IPS-20b (cell line): ENCODE data around the gene RNF213.

Experiments used
- H3K27ac ChIP-seq: one replicate; pipeline ENCODE4 v1.5.1; 2013; ENCODE audit warnings: low read length
- H3K27me3 ChIP-seq: 2 replicates; pipeline ENCODE4 v1.6.1; 2013; ENCODE audit warnings: mild to moderate bottlenecking, low read length, inconsistent platforms; ENCODE audit not compliant: insufficient read depth
- H3K36me3 ChIP-seq: 2 replicates; pipeline ENCODE4 v1.6.1; 2013; ENCODE audit warnings: low read depth, mild to moderate bottlenecking, inconsistent platforms, low read length, moderate library complexity; ENCODE audit not compliant: insufficient read depth
- H3K4me1 ChIP-seq: 2 replicates; pipeline ENCODE4 v1.6.1; 2013; ENCODE audit warnings: mild to moderate bottlenecking, control low read depth, inconsistent platforms, low read length, moderate library complexity; ENCODE audit not compliant: insufficient read depth
- H3K4me3 ChIP-seq: 2 replicates; pipeline ENCODE4 v1.5.1; 2013; ENCODE audit warnings: mild to moderate bottlenecking, low read length, inconsistent platforms
- H3K9ac ChIP-seq: 2 replicates; pipeline ENCODE4 v1.6.1; 2013; ENCODE audit warnings: low read depth, mild to moderate bottlenecking, inconsistent platforms, low read length, moderate library complexity
- H3K9me3 ChIP-seq: 2 replicates; pipeline ENCODE4 v1.6.1; 2013; ENCODE audit warnings: mild to moderate bottlenecking, low read depth, low read length, inconsistent platforms; ENCODE audit not compliant: insufficient read depth

Gene RNF213

DNA sequence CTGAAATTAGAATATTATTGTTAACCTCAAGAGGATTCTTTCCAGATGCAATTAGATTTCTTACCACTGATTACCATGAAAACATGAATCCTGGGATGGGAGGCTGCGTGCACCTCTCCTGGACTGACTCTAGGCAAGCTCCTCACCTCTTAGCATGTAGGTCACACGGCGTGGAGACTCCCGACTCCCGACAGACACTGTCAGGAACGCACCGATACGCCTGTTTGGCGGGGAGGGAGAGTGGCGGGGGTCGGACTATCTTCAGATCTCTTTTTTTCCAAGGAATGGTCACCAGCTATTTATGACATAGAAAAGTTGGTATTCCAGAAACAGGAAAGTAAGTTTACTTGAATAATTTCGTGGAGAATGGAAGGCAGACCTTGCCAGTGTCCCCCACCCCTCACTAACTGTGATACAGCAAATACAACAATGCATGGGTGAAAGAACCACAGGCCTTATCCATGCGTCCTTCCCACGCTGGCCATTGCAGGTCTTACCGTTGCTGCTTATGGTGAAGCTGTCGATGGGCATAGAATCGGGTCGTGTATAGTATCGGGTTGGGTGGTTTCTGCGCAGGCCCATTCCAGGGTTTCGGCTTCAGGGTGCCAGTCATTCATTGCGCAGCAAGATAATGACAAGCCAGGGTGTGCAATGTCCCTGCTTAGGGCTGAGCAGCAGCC, 91.7 kb downstream of the RNF213 start:
- Histone ChIP-seq H3K4me3 (no peak overlapping the region), H3K27ac (no peak overlapping the region), H3K36me3 (peaks cover 66% of the 10 kb centered on the region), H3K9me3 (no peaks in the 10 kb centered on the region), H3K4me1 (no peaks in the 10 kb centered on the region), H3K9ac (no peak overlapping the region), H3K27me3 (no peaks in the 10 kb centered on the region)

GRCh38 chr17:80352991-80353665, 92.5 kb downstream of the RNF213 start:
- Histone ChIP-seq H3K9me3 (no peaks in the 10 kb centered on the region), H3K27me3 (no peaks in the 10 kb centered on the region), H3K4me3 (no peak overlapping the region), H3K27ac (no peak overlapping the region), H3K36me3 (peaks cover 63% of the 10 kb centered on the region), H3K9ac (no peak overlapping the region), H3K4me1 (no peaks in the 10 kb centered on the region)

DNA sequence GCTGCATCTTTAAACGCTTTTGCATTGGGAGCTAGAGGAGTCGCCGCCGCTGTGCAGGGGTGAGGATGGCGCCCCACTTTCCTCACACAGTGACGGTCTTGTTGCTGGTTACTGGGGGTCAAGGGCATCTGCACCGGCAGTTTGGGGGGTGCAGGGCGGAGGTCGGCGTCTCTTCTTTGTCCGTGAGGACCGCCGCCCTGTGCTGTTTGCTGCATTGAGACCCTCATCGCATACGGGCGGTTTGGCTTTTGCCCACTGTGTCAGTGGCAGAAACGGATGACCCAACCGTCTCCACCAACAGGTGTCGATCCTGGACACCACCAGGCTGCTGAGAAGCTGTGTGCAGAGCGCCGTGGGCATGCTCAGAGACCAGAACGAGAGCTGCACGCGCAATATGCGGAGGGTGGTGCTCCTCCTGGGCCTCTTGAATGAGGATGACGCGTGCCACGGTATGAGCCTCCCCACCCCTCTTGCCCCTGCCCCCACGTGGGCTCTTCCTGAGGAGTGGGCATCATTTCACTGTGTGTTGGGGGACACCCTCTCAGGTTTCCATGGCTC, 93.1 kb downstream of the RNF213 start:
- no peaks in the 10 kb centered on the region for H3K9me3 ChIP-seq
- no peak overlapping the region for H3K4me3 ChIP-seq
- no peaks in the 10 kb centered on the region for H3K27me3 ChIP-seq
- H3K9ac ChIP-seq: no peak overlapping the region
- no peak overlapping the region for H3K27ac ChIP-seq
- H3K4me1 ChIP-seq: no peaks in the 10 kb centered on the region
- peaks cover 62% of the 10 kb centered on the region for H3K36me3 ChIP-seq

DNA sequence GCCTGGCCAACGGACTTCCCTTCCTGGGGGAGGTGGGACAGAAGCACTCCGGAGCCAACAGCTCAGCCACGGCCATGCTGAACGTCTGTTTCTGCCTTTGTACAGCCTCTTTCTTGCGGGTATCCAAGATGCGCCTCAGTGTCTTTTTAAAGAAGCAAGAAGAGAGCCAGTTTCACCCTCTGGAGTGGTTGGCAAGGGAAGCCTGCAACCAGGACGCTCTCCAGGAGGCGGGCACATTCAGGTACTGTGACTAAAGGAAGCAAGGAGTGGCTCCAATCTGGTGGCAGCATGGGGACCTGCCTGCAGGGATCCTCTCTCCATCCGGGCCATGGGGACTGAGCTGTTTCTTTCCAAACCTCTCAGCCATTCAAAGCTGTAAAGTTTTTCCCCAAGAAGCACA, 93.7 kb downstream of the RNF213 start:
- Histone ChIP-seq H3K4me3 (no peak overlapping the region), H3K27me3 (no peaks in the 10 kb centered on the region), H3K9me3 (no peaks in the 10 kb centered on the region), H3K36me3 (peaks cover 58% of the 10 kb centered on the region), H3K9ac (no peak overlapping the region), H3K27ac (no peak overlapping the region), H3K4me1 (no peaks in the 10 kb centered on the region)

DNA sequence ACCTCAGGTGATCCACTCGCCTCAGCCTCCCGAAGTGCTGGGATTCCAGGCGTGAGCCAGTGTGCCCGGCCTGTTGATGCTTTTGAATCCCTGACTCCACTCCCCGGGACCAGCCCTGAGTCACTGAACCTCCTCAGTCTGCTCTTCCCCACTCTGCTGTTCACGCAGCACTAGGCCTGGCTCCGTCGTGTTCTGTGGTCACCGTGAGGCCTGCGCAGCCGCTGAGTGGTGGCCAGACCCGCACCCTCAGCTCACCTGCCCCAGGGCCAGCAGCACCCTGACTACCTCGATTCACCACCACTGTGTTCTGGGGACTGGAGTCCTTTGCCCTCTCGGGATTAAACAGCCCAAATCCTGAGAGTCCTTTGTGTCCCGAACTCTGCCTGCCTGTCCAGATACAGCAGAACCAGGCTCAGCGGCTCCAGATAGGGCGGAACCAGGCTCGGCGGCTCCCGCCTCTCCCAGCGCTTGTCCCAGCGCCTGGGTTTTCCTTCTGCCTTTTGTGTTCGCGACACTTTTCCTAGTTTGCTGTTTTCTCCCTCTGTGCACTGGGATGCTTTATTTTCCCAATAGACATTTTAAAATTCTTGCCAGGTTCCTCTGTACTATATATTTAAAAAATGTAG, 95.7 kb downstream of the RNF213 start:
- Histone ChIP-seq H3K9me3 (no peaks in the 10 kb centered on the region), H3K36me3 (peaks cover 57% of the 10 kb centered on the region), H3K27me3 (no peaks in the 10 kb centered on the region), H3K4me1 (no peaks in the 10 kb centered on the region), H3K4me3 (no peak overlapping the region), H3K9ac (no peak overlapping the region), H3K27ac (no peak overlapping the region)

DNA sequence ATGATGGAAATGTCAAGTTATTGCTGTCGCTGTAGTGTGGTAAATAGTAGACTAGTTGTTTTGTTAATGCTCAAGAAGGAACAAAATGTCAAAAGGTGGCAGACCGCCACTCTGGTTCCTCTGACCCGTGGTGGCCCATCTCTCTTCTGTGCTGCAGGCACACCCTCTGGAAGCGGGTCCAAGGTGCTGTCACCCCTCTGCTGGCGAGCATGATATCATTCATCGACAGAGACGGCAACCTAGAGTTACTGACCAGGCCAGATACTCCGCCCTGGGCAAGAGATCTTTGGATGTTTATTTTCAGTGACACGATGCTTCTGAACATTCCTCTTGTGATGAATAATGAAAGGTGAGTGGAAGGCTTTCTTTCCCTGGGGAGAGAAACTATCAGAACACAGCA, 97.5 kb downstream of the RNF213 start:
- Histone ChIP-seq H3K9me3 (no peaks in the 10 kb centered on the region), H3K4me3 (no peak overlapping the region), H3K27ac (no peak overlapping the region), H3K36me3 (peaks cover 57% of the 10 kb centered on the region), H3K9ac (no peak overlapping the region), H3K27me3 (no peaks in the 10 kb centered on the region), H3K4me1 (no peaks in the 10 kb centered on the region)

GRCh38 chr17:80358861-80359260, 98.2 kb downstream of the RNF213 start:
- Histone ChIP-seq H3K4me1 (no peaks in the 10 kb centered on the region), H3K36me3 (peaks cover 57% of the 10 kb centered on the region), H3K27ac (no peak overlapping the region), H3K9ac (no peak overlapping the region), H3K4me3 (no peak overlapping the region), H3K27me3 (no peaks in the 10 kb centered on the region), H3K9me3 (no peaks in the 10 kb centered on the region)

- Histone ChIP-seq H3K36me3 (peaks cover 54% of the 10 kb centered on the region), H3K27ac (no peak overlapping the region), H3K4me1 (no peaks in the 10 kb centered on the region), H3K9me3 (no peaks in the 10 kb centered on the region), H3K4me3 (no peak overlapping the region), H3K9ac (no peak overlapping the region), H3K27me3 (no peaks in the 10 kb centered on the region)
Measured at GRCh38 chr17:80359422-80360110, 98.9 kb downstream of the RNF213 start.

- peaks cover 61% of the 10 kb centered on the region for H3K36me3 ChIP-seq
- H3K9me3 ChIP-seq: no peaks in the 10 kb centered on the region
- no peak overlapping the region for H3K4me3 ChIP-seq
- H3K9ac ChIP-seq: no peak overlapping the region
- H3K4me1 ChIP-seq: no peaks in the 10 kb centered on the region
- no peak overlapping the region for H3K27ac ChIP-seq
- H3K27me3 ChIP-seq: no peaks in the 10 kb centered on the region
Measured at GRCh38 chr17:80360396-80360795, 99.7 kb downstream of the RNF213 start.

DNA sequence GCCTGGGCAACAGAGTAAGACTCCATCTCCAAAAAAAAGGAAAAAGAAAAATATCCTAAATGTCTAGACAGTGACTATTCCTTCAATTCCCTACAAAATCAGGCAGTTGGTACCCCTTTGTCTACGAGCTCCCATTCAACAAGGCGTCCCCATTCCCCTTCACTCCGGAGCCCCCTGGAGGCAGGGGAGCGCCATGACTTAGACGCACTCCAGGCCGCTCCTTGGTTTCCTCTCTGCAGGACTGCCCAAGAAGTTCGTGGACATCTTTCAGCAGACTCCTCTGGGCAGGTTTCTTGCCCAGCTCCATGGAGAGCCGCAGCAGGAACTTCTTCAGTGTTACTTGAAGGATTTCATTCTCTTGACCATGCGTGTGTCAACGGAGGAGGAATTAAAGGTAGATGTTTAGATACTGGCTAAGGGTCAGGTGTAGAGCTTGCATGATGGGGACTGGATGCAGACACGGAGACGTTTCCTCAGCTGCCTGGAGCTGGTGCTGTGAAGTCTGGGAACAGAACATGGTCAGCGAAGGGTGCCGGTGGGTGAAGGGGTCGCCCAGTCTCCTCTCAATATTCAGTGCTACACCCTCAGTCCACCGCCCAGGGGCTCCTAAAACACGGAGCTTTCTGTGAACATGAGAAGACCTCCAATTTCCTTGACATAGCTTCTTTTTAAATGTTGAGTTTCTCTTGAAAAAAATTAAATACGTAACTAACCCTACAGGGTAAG, 101.0 kb downstream of the RNF213 start:
- peaks cover 65% of the 10 kb centered on the region for H3K36me3 ChIP-seq
- no peaks in the 10 kb centered on the region for H3K27me3 ChIP-seq
- no peak overlapping the region for H3K4me3 ChIP-seq
- no peak overlapping the region for H3K9ac ChIP-seq
- H3K9me3 ChIP-seq: no peaks in the 10 kb centered on the region
- H3K27ac ChIP-seq: no peak overlapping the region
- no peaks in the 10 kb centered on the region for H3K4me1 ChIP-seq

DNA sequence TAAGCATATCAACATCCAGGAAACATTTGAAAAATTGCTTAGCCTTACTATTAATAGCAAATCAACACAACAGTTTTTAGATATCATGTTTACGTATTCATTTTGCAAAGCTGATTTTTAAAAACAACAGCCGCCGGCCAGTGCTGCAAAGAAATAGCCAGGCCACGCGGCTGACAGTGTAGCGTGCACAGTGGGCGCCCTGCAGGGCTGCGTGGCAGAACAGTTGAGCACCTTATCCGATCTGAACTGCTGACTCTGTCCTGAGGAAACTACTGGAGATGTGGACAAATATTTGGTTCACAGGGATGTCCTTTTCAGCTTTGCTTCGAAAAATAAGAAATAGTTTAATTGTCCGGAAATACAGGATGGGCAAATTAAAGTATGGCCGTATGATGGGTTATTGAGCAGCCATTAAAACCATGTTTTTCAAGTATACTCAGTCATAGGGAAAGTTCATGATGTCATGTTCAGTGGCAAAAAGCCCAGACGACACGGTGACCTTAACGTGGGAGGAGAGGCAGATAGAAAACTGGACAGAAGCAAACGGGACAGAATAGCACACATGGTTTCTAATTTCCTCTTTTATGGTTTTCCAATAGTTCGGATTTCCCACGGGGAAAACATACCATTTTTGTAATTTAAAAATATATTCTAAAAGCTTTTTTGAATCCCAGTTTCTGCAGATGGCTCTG, 101.9 kb downstream of the RNF213 start:
- Histone ChIP-seq H3K4me1 (no peaks in the 10 kb centered on the region), H3K27me3 (no peaks in the 10 kb centered on the region), H3K36me3 (peaks cover 65% of the 10 kb centered on the region), H3K27ac (no peak overlapping the region), H3K9me3 (no peaks in the 10 kb centered on the region), H3K4me3 (no peak overlapping the region), H3K9ac (no peak overlapping the region)
